Hepatocyte (in vitro differentiated cells): ENCODE measurements around the gene ARID5A. TPM values are rescaled to one million over a fixed set of nuclear protein-coding genes. Genes with fewer than 3 reads are reported as not detected.

Experiments
- DNase-seq: peaks from one replicate; pipeline ENCODE4 v3.0.0-alpha.2; 2016; ENCODE audit warnings: low spot score
- H2AFZ ChIP-seq: fragments of 200-600 bp; sonication (generic); 2 replicates; pipeline ENCODE4 v1.6.0; 2016; ENCODE audit warnings: antibody characterized with exemption, mild to moderate bottlenecking
- H3K27ac ChIP-seq: fragments of 200-600 bp; sonication (generic); 2 replicates; pipeline ENCODE4 v1.5.1; 2016; ENCODE audit warnings: mild to moderate bottlenecking
- H3K27me3 ChIP-seq: fragments of 200-600 bp; sonication (generic); 2 replicates; pipeline ENCODE4 v1.6.1; 2016
- H3K36me3 ChIP-seq: fragments of 200-600 bp; sonication (generic); replicated peaks from 2 replicates; pipeline ENCODE4 v1.5.1; 2016; ENCODE audit warnings: low read depth; ENCODE audit not compliant: insufficient read depth
- H3K4me1 ChIP-seq: fragments of 200-600 bp; sonication (generic); 2 replicates; pipeline ENCODE4 v1.5.1; 2016; ENCODE audit warnings: mild to moderate bottlenecking, moderate library complexity; ENCODE audit not compliant: insufficient read depth
- H3K4me2 ChIP-seq: fragments of 200-600 bp; sonication (generic); 2 replicates; pipeline ENCODE4 v1.6.0; 2016
- H3K4me3 ChIP-seq: fragments of 200-600 bp; sonication (generic); 2 replicates; pipeline ENCODE4 v1.5.1; 2016; ENCODE audit warnings: mild to moderate bottlenecking
- H3K79me2 ChIP-seq: fragments of 200-600 bp; sonication (generic); 2 replicates; pipeline ENCODE4 v1.6.0; 2017; ENCODE audit warnings: mild to moderate bottlenecking
- H3K9me2 ChIP-seq: fragments of 200-600 bp; sonication (generic); replicated peaks from 2 replicates; pipeline ENCODE4 v1.6.0; 2017; ENCODE audit warnings: mild to moderate bottlenecking; ENCODE audit not compliant: insufficient read depth
- H3K9me3 ChIP-seq: fragments of 200-600 bp; sonication (generic); 2 replicates; pipeline ENCODE4 v1.5.1; 2016; ENCODE audit warnings: low read depth, mild to moderate bottlenecking
- H4K20me1 ChIP-seq: fragments of 200-600 bp; sonication (generic); 2 replicates; pipeline ENCODE4 v1.6.0; 2016; ENCODE audit warnings: mild to moderate bottlenecking; ENCODE audit not compliant: insufficient read depth, poor library complexity, severe bottlenecking
- CTCF ChIP-seq: fragments of 200-600 bp; sonication (generic); IDR thresholded peaks from 2 replicates; pipeline ENCODE4 v1.5.1; 2016; ENCODE audit warnings: antibody characterized with exemption, mild to moderate bottlenecking; ENCODE audit not compliant: poor library complexity
- EZH2 ChIP-seq: fragments of 200-600 bp; sonication (generic); IDR thresholded peaks from 2 replicates; pipeline ENCODE4 v1.6.1; 2016; ENCODE audit warnings: antibody characterized with exemption, mild to moderate bottlenecking, borderline replicate concordance
- EZH2phosphoT487 ChIP-seq: fragments of 200-600 bp; sonication (generic); IDR thresholded peaks from one replicate; pipeline ENCODE4 v1.6.1; 2018; ENCODE audit warnings: antibody characterized with exemption, mild to moderate bottlenecking, low read depth, moderate library complexity; ENCODE audit not compliant: unreplicated experiment, severe bottlenecking
- WGBS: methylation state at CpG from one replicate; pipeline ENCODE4 v1.1.6; 2016; ENCODE audit warnings: low lambda C conversion rate; ENCODE audit errors: missing lambda C conversion rate; 5-methylcytosine and 5-hydroxymethylcytosine counted together
- polyA plus RNA-seq: library from polyadenylated mRNA; unstranded; fragments of >200 nt; fragmentation: Nextera tagmentation; extraction: Ambion mirVana; gene quantifications from 2 replicates; pipeline ENCODE4 v1.2.1, GENCODE V29; 2016
- total RNA-seq: library from RNA; depleted of rRNA; stranded (reverse); fragments of >200 nt; gene quantifications from 2 replicates; pipeline ENCODE4 v1.2.3, GENCODE V29; 2014

ARID5A gene
- total and polyA plus RNA-seq, 2 experiments from 2014 or later: 6.9 to 13.3 TPM

DNA sequence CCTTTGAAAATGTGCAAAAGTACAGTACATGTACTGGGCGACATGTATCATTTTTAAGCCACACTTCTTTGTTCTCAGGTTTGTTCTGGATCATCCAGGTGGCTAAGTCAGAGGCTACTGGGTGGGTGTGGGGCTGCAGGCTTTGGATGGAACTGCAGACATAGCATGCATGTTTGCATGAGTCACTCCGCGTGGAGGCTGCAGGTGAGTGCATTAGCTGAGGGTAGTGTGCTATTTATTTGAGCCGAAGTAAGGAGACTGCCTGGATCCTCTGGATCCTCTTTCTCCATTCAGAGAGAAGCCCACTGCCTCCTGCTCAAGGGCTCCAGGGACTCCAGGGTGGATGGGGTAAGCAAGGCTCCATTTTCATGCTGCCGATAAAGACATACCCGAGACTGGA, 22.0 kb upstream of the ARID5A start:
- Histone ChIP-seq H3K9me3 (no peaks in the 10 kb centered on the region), H3K27me3 (no peaks in the 10 kb centered on the region), H2AFZ (no peak overlapping the region), H3K36me3 (no peaks in the 10 kb centered on the region), H3K27ac (no peak overlapping the region), H3K4me3 (no peak overlapping the region), H3K79me2 (no peaks in the 10 kb centered on the region), H3K4me2 (no peak overlapping the region), H4K20me1 (no peaks in the 10 kb centered on the region), H3K4me1 (no peaks in the 10 kb centered on the region), H3K9me2 (no peaks in the 10 kb centered on the region)
- DNase-seq: no peak
- TF ChIP-seq EZH2 (no peak), CTCF (no peak), EZH2phosphoT487 (no peak)
- WGBS: 75% methylated on average over 6 of the region's 6 CpGs

DNA sequence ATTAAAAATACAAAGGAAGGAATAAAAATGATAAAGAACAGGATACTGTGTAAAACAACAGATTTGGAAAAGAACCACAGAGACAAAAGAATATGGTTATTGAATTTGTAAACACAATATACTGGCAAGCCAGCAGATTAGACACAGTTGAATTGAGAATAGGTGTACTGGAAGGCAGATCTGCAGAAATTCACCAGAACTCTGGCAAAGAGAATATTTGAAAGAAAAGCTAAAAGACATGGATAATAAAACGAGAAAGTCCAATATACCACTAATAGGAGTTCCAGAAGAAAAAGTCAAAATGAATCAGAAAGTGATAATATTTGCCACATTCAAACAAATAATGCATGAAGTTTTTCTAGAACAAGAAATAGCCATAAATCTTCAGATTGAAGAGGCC, 19.5 kb upstream of the ARID5A start:
- no peak for DNase-seq
- Histone ChIP-seq H2AFZ (no peak overlapping the region), H3K4me1 (no peaks in the 10 kb centered on the region), H3K9me3 (no peaks in the 10 kb centered on the region), H3K9me2 (no peaks in the 10 kb centered on the region), H3K79me2 (no peaks in the 10 kb centered on the region), H4K20me1 (no peaks in the 10 kb centered on the region), H3K27ac (no peak overlapping the region), H3K4me2 (no peak overlapping the region), H3K36me3 (no peaks in the 10 kb centered on the region), H3K27me3 (no peaks in the 10 kb centered on the region), H3K4me3 (no peak overlapping the region)
- TF ChIP-seq EZH2 (no peak), EZH2phosphoT487 (no peak), CTCF (no peak)
- WGBS: 83% methylated on average over 1 of the region's 1 CpG

- Histone ChIP-seq H3K4me1 (no peaks in the 10 kb centered on the region), H3K79me2 (no peaks in the 10 kb centered on the region), H3K36me3 (no peaks in the 10 kb centered on the region), H3K27ac (no peak overlapping the region), H3K9me2 (no peaks in the 10 kb centered on the region), H3K9me3 (no peaks in the 10 kb centered on the region), H2AFZ (no peak overlapping the region), H3K4me3 (no peak overlapping the region), H3K27me3 (no peaks in the 10 kb centered on the region), H4K20me1 (no peaks in the 10 kb centered on the region), H3K4me2 (no peak overlapping the region)
- TF ChIP-seq EZH2phosphoT487: no peak
- TF ChIP-seq CTCF: no peak
- no peak for TF ChIP-seq EZH2
- WGBS: 81% methylated on average over 4 of the region's 4 CpGs
- DNase-seq: no peak
Measured at GRCh38 chr2:96520231-96520630, 16.3 kb upstream of the ARID5A start.

DNA sequence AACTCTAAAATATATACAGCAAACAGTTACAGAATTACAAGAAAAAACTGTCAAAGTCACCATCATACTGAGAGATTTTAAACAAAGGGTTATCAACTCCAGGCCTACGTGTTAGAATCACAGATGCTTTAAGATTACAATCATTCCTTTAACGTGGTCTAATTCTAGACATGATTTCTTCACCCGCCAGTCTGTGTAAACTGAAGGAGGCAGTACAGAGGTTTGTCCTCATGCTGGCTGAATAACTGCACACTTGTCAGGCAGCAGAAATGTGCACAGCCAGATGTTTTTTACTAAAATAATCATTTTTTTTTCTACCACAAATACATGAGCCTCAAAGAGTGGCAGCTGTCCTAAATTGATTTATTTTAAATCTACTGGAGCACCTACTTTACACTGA, 15.9 kb upstream of the ARID5A start:
- Histone ChIP-seq H3K4me2 (no peak overlapping the region), H3K4me1 (no peaks in the 10 kb centered on the region), H3K9me3 (no peaks in the 10 kb centered on the region), H2AFZ (no peak overlapping the region), H3K79me2 (no peaks in the 10 kb centered on the region), H3K27ac (no peak overlapping the region), H3K4me3 (no peak overlapping the region), H3K27me3 (no peaks in the 10 kb centered on the region), H3K9me2 (no peaks in the 10 kb centered on the region), H3K36me3 (no peaks in the 10 kb centered on the region), H4K20me1 (no peaks in the 10 kb centered on the region)
- TF ChIP-seq EZH2phosphoT487 (no peak), CTCF (no peak), EZH2 (no peak)
- WGBS: 78% methylated on average over 3 of the region's 3 CpGs
- DNase-seq: no peak
